ENCODE measurements around the gene SPARC.

SPARC gene

GRCh38 chr5:151677776-151678545 is 8.8 kb downstream of the SPARC start:
- peak; percentile 81 for DNase-seq

GRCh38 chr5:151676719-151677118 is 10.0 kb downstream of the SPARC start:
- peak; percentile 67 for DNase-seq

- no peak for DNase-seq
Observed at GRCh38 chr5:151676314-151676712, 10.4 kb downstream of the SPARC start.

- peak; percentile 79 for DNase-seq
Observed at GRCh38 chr5:151675611-151676313, 11.0 kb downstream of the SPARC start.

- peak; percentile 0 for DNase-seq
Observed at GRCh38 chr5:151674626-151675610, 11.8 kb downstream of the SPARC start.

- no peak for DNase-seq
Observed at GRCh38 chr5:151673421-151673820, 13.3 kb downstream of the SPARC start.

GRCh38 chr5:151672516-151672915 is 14.2 kb downstream of the SPARC start:
- peak; percentile 3 for DNase-seq

- peak; percentile 62 for DNase-seq
Observed at GRCh38 chr5:151671950-151672349, 14.8 kb downstream of the SPARC start.

GRCh38 chr5:151670953-151671636 is 15.6 kb downstream of the SPARC start:
- DNase-seq = peak; percentile 54

GRCh38 chr5:151670083-151670686 is 16.5 kb downstream of the SPARC start:
- DNase-seq = no peak

- DNase-seq = no peak
Observed at GRCh38 chr5:151667083-151667482, 19.6 kb downstream of the SPARC start.

GRCh38 chr5:151665613-151666012 is 21.1 kb downstream of the SPARC start:
- DNase-seq = no peak

- DNase-seq = peak; percentile 75
Observed at GRCh38 chr5:151664694-151665585, 21.8 kb downstream of the SPARC start.

GRCh38 chr5:151663617-151664293 is 23.0 kb downstream of the SPARC start:
- peak; percentile 43 for DNase-seq

- DNase-seq = no peak
Observed at GRCh38 chr5:151662805-151663204, 23.9 kb downstream of the SPARC start.

GRCh38 chr5:151661968-151662732 is 24.6 kb downstream of the SPARC start:
- no peak for DNase-seq

- peak; percentile 82 for DNase-seq
Observed at GRCh38 chr5:151660616-151661495, 25.9 kb downstream of the SPARC start.

Measured in fibroblast of skin of back (primary cell).